PFSK-1 (cell line): ENCODE data around the gene KRTDAP.

Experiments used
- FOXP2 ChIP-seq: optimal IDR thresholded peaks from 2 replicates; pipeline ENCODE3; 2011; ENCODE audit warnings: borderline replicate concordance, control low read depth, inconsistent platforms; ENCODE audit not compliant: insufficient read depth; ENCODE audit errors: extremely low read length, extremely low read depth
- POLR2AphosphoS5 ChIP-seq: IDR thresholded peaks from 2 replicates; pipeline ENCODE4 v1.6.1; 2012; ENCODE audit warnings: low read depth, mild to moderate bottlenecking, control low read depth, low read length, moderate library complexity
- SIN3A ChIP-seq: IDR thresholded peaks from 2 replicates; pipeline ENCODE4 v1.6.1; 2012; ENCODE audit warnings: mild to moderate bottlenecking, low read length, moderate library complexity, borderline replicate concordance; ENCODE audit not compliant: insufficient read depth
- TAF1 ChIP-seq: IDR thresholded peaks from 2 replicates; pipeline ENCODE4 v1.6.1; 2012; ENCODE audit warnings: low read length, control low read depth, borderline replicate concordance; ENCODE audit not compliant: insufficient read depth
- TF ChIP-seq, protein P1 (sequence below), 2 experiments: IDR thresholded peaks; 2 replicates each; pipeline versions ENCODE4 v1.6.1 to v1.8.0; 2011 to 2012; ENCODE audit warnings: low read depth in 2 of 2, low read length in 2 of 2, control low read depth in 1 of 2, inconsistent platforms in 1 of 2, mild to moderate bottlenecking in 1 of 2, moderate library complexity in 1 of 2; ENCODE audit not compliant: insufficient read depth in 1 of 2

DNA sequence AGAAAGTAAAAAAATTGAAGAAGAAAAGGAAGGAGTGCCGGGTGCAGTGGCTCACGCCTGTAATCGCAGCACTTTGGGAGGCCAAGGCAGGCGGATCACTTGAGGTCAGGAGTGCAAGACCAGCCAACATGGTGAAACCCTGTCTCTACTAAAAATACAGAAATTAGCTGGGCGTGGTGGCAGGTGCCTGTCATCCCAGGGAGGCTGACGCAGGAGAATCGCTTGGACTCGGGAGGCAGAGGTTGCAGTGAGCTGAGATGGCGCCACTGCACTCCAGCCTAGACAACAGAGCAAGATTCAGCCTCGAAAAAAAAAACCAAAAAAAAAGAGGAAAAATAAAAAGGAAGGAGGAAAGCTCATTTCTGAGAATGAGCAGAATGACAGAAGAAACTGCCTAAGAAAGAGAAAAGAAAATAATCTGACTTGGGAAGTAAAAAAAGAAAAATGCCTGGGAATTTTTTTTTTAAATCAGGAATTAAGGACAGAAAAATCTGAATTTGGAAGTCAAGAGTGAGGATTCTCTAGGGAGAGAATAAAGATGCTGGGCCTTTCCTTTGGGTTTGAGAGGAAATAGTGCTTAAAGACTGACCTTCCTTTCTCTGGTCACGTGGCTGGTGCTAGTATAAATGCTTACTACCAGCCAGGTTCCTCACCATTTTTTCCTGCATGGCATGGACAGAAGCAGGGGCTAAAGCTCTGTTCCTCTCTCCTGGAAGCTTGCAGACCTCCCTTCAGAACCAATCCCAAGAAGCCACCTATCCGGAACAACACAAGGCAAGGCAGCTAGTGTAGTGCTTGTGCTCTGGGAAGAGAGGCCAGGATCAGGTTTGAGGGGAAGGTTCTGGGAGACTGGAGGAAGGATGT is 42.4 kb downstream of the KRTDAP start, which contains the start of gene FFAR2:
- TF ChIP-seq POLR2AphosphoS5 (no peak), SIN3A (no peak), TAF1 (no peak), FOXP2 (no peak)
- TF ChIP-seq, protein P1, sequence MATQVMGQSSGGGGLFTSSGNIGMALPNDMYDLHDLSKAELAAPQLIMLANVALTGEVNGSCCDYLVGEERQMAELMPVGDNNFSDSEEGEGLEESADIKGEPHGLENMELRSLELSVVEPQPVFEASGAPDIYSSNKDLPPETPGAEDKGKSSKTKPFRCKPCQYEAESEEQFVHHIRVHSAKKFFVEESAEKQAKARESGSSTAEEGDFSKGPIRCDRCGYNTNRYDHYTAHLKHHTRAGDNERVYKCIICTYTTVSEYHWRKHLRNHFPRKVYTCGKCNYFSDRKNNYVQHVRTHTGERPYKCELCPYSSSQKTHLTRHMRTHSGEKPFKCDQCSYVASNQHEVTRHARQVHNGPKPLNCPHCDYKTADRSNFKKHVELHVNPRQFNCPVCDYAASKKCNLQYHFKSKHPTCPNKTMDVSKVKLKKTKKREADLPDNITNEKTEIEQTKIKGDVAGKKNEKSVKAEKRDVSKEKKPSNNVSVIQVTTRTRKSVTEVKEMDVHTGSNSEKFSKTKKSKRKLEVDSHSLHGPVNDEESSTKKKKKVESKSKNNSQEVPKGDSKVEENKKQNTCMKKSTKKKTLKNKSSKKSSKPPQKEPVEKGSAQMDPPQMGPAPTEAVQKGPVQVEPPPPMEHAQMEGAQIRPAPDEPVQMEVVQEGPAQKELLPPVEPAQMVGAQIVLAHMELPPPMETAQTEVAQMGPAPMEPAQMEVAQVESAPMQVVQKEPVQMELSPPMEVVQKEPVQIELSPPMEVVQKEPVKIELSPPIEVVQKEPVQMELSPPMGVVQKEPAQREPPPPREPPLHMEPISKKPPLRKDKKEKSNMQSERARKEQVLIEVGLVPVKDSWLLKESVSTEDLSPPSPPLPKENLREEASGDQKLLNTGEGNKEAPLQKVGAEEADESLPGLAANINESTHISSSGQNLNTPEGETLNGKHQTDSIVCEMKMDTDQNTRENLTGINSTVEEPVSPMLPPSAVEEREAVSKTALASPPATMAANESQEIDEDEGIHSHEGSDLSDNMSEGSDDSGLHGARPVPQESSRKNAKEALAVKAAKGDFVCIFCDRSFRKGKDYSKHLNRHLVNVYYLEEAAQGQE (IDR thresholded peaks at IDR 0.05; ENCODE audit: insufficient read depth in 1 of 2, low read depth in 2 of 2, low read length in 2 of 2) = no peak
